LNCAP (cell line): ENCODE data around the gene GOLGA3.

Experiments used
- CTCF ChIP-seq: fragments of 450-650 bp; IDR thresholded peaks from 2 replicates; pipeline ENCODE4 v1.5.1; 2017; ENCODE audit warnings: mild to moderate bottlenecking

The GOLGA3 gene

DNA sequence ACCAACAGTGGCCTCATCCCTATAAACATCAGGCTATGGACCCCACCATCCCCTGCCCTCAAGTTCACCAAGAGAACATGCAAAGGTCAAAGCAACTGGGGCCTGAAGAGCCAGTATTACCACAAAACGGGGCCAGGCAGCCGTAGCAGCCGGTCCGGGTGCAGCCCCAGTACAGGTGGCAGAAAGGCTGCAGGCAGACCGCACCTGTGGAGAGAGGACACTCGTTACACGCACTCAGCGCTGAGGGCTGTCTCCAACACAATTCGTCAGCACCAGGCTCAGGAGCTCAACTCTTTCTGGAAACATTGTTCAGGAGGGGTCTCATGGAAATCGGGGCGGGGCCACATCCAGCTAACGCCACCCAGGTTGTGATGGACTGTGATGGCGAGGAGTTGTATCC is 19.9 kb upstream of the GOLGA3 start:
- no peak for TF ChIP-seq CTCF

- no peak for TF ChIP-seq CTCF
Measured at GRCh38 chr12:132847363-132848356, 19.0 kb upstream of the GOLGA3 start.

- no peak for TF ChIP-seq CTCF
Measured at GRCh38 chr12:132842449-132843045, 13.9 kb upstream of the GOLGA3 start.

DNA sequence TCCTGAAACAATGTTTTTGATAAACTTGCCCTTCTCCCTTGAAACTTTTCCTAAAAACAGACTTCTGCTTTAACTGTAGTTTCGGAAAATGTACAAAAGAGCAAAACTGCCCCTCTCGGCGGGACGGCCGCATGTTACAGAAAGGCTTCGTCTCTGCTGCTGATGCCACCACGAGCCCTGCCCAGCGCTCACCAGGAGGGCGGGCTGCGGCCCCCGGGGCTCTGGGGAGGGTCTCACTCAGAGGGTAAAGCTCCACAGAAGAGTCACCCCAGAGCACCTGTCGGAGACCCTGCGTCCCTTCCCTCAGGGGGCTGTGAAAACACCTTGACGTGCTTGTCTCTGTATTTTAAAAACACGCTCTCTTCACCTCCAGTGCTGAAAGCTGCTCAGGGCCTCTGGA is 12.5 kb upstream of the GOLGA3 start:
- no peak for TF ChIP-seq CTCF

GRCh38 chr12:132840536-132840935 is 11.9 kb upstream of the GOLGA3 start:
- TF ChIP-seq CTCF, result no peak

GRCh38 chr12:132839558-132840235 is 11.0 kb upstream of the GOLGA3 start:
- TF ChIP-seq CTCF, result no peak

DNA sequence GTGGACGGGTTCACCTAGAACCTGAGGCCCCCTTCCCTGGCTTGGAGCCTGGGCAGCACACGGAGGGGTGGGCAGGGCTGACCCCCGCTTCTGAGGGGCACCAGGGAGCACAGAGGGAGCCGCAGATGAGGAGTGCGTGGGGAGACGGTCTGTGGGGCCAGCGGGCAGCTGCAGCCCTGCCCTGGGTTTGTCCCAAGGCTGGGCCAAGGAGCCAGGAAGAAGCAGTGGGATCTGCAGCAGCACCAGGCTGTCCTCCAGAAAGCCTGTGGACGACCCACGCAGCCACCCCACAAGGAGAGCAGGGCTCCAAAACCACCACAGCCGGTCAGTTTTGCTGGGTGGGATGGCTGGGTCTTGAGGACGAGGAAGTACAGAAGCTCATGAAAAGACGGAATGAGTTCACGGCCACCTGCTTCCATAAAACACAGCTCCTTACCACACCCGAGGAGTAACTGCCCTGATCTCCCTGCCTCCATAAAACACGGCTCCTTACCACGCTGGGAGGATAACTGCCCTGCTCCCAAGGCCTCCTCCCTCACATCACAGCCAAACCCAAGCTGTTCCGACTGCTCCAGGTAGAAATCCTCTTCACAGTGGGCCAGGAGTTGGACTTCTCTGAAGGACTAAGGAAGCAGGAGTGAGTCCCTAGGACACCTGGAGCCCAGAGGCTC is 9.9 kb upstream of the GOLGA3 start:
- no peak for TF ChIP-seq CTCF
